Fibroblast of skin of left biceps (primary cell): ENCODE measurements around the gene CTNNA2.
A peak's percentile ranks its signal among the peaks of the same experiment; 100 is the strongest.

Experiments used
- DNase-seq, 2 experiments: peaks; one replicate each; pipeline ENCODE4 v3.0.0-alpha.2; 2013; ENCODE audit warnings: low read depth in 2 of 2

Gene CTNNA2

DNA sequence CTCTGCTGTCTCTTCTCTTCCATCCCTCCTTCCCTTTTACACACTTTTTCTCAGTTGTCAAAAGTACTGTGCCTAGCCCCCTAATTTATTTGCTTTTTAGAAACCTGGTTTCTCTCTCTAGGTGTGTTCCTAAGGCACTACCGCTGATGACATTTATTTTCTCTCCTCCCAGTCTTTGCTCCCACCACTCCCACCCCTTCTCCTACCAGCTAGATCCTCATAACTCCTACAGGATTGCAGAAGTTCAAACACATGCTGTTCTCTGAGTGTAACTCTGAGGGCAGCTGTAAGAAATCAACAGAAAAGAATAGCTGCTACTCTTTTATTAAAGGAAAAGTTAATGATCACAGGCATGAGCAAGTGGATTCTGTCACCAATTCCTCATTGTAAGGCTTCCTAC is 814.0 kb downstream of the CTNNA2 start:
- no peak for DNase-seq

DNA sequence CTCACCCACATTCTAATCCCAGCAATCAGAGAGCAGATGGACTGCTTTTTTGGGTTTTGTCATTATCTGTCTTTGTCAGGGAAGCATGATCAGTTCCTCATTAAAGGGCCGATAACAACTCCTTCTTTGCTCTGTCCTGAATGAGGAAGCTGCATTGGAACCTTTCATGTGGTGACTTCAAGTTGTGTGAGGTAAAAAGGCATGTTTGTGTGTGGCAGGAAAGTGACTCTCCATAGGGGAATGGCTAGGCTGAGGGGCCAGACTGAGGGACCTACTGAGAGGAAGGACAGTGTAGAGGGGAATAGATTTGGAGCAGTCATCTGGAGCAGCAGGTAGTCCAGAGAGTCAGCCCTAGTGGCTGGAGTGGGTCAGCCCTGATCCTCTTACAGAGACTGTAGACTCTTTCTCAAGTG is 815.3 kb downstream of the CTNNA2 start:
- no peak for DNase-seq

DNA sequence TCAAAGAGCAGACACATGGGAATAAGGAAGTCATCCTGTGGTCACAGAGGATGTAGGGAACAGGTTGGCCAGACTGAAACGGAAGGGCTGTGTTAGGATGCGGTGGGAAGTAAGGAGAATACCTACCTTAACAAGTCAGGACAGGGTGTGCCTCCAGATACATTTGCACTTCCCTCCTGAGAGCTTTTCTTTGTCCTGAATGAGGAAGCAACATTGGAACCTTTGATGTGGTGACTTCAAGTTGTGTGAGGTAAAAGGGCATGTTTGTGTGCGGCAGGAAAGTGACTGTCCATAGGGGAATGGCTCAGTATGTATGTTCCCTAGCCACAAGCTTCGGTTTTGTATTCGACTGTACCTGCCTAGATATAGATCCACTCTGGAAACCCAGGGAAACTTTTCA is 816.6 kb downstream of the CTNNA2 start:
- no peak for DNase-seq

DNA sequence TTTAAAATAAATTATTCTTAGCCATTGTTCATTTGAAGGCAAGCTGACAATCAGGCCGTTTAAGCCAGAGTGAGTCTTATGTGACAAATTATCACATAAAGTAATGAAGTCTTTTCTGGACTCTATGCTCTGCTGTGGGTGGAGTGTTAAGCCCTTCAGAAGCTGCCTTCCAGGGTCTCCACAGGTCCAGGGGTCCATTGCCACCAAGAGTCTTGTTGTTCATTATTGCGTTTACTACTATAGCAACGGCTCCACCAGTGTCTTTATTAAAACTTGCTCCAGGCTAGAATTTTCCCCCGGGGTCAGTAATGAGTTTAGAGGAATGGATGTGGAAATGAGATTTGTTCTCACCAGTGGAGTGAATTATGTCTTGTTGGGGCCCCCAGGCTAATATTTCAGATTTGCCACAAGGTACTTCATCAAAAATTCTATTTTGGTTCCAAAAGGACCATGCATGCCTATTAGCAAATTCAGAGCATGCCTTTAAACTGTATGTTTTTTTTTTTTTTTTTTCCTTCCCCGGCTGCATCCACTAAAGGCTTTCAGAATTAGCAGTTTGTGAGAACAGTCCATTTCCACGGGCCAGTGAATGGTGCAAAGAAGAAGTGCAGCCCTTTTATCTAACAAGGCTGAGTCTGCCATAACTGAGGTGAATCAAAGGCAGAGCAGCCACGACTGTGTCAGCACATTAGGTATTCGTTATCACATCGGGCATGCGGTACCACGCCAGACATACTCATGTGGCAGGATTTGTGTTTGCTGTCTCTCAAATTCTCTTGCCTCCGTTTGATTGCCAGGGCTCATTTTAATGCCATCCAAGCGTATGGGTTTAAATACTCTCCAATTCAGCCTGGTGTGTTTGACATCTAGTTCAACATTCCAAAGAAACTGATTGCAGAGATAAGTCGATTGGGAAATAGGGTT is 817.9 kb downstream of the CTNNA2 start:
- no peak for DNase-seq

DNA sequence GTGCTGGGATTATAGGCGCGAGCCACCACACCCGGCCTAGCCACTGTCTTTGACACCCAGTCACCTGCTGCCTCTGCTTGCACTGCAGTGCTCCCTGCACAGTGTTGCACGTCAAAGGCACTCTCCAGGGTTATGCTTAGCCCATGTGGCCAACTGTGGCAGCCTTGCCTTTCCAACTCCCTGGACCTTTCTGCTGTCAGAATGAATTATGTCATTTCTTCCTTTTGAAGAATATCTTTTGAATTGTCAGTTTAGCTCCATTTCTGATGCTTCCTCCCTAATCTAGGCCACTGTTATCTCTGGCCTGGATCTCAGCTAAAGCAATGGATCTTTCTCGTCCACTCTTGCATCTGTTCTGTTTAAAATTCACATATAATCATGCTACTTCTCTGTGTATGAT is 821.0 kb downstream of the CTNNA2 start:
- no peak for DNase-seq

DNA sequence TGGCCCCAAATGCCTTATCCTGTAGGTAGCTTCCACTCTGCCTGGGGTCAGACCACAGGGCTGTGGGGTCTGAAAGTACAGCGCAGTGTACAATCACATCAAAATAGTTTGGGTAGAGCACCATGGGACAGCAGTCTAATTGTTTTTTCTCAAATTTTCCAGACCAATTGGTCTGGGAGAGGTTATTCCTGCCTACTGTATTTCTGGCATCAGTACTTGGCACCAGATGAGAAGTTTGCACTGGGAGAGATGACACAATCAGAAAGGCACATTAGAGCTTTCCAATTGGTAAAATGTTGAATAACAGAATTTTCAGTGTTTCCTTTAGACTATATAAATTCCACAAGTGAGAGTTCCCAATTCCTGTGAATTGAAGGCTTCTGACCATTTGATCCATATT is 822.6 kb downstream of the CTNNA2 start:
- DNase-seq = no peak

DNA sequence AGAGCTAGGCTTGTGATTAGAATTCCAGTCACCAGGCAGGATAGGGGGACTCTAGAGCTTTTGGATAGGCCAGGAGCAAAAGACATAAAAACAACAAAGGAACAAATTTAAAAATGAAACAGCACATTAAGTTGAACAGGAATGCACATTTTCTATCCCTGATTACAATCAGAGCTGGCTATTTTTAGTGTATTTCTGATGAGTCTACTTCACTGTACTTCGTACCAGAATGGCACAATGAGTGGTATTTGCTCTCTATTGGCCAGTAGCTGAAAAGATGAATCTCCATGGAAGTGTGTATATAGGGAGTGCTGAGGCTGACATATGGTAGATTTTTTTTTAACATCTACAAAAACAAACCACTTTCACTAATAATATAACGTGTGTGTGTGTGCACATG is 825.9 kb downstream of the CTNNA2 start:
- DNase-seq = no peak

DNA sequence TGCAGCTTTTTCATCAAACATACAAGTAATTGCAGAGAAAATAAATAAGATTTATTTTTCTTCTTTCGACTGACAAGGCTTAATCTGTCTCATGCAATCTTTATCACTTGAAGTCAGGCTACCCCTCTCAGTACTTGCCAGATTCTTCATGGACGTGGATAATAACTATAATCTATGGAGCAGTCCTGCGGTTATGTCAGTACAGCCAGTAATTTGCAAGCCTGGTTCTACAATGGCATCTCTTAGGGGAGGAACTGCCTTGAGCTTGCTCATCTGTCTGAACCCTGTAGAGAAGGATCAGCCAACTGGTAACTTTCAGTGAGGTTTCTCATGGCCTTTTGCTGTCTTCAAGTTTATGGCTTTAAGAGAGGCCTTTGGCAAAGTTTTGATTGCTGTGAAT is 827.2 kb downstream of the CTNNA2 start:
- no peak for DNase-seq

DNA sequence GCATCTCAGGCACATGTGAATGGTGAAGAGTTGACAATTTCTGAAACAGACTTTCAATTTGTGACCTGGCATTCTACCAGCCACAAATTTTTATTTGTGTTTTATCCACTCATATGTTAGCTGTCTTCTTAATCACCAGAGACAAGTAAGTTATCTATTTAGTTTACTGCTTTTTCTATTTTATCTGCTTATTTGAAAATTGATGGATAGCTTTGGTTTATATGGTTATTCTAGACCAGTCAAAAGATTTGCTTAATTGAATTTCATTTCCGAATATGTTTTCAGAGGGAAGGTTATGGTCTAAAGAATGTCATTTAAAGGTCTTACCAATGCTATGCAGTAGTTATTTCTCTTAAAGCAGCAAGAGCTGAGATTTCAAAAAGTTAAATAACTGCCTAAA is 835.2 kb downstream of the CTNNA2 start:
- DNase-seq = no peak

DNA sequence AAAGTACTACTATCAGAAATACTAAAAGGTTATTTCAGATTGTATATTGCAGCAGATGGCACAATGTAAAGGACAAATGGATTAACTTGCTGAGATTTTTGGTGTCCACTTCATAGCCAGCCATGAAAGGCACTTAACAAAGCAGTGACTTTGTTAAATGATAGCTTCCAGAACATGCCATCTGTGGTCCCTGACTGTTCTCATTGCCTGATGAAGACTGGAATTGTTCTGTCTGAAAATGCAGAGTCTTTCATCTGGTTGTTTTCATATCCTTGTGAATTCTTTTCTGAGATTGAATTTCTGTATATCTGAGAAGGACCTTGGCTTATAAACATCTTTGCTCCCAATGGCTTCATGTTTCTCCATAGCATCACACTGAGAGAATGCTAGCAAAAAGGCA is 836.1 kb downstream of the CTNNA2 start:
- DNase-seq = no peak

DNA sequence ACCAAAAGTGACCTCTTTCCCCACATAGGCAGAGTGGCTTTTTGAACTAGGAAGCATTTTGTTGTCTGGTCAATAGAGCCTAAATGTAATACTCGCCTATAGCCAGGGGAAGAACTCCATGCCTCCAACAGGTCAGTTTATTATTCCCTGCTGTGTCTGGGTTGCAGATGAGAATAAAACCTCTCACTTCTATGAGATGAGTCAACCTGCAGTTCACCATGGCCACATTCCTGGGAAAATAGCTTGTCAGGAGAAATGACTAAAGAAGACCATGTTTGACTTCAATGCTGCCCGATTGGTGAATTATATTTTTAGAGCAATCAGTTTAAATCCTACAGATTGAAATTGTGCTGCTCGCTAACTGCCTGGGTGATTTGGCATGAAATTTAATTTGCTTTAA is 838.4 kb downstream of the CTNNA2 start:
- peak; percentile 13 to 24 for DNase-seq

DNA sequence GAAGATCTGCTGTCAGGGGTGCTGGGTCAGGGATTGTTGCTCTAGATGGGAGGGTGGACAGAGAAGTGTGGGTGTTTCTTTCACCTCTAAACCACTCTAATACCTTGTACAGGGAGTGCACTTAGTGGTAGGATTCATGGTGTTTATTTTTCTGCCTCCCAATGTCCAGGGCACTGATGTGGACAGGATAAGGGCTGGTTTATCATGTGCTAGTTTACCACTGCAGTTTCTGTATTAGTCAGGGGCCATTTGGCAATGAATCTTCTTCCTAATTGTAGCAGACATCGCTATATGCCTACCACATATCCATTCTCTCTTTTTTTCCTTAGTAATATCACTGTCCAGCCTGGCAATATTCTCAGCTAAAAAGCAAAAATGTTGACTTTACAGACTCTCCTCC is 842.0 kb downstream of the CTNNA2 start:
- no peak for DNase-seq

DNA sequence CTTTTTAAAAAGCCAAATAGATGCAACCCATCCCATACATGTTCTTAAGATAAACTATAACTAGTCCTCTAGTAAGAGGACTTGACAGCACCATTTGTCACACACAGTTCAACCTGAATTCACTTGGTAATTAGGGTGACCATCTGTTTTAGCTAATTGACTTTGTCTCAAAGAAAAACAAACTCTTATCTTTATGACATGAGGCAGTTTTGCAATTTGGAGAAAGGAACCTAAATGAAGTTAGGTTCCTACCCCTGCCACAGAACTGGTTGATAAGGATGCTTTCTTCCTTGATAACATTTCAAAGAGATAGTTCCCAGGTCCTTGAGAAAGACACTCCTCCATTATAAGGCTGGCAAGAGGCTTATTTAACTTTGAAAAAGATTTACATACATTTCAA is 849.1 kb downstream of the CTNNA2 start:
- DNase-seq = no peak

DNA sequence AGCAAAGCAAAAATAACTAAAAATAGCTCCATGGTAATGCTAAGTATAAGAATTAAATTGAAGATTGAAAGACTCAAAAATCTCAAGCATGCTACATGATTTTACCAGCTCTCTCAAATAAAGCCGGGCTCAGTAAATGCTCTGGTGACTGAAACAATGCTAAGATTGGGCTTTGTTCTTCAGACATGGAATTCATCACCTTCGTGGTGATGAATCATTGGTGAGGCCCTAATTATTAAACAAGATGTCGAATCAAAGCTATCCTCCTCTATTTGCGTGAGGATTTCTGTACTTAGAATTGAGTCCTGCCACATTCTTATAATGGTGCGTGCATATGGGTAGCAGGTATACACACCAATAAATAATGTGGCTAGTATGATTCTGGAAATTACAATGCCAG is 850.5 kb downstream of the CTNNA2 start:
- DNase-seq = no peak

DNA sequence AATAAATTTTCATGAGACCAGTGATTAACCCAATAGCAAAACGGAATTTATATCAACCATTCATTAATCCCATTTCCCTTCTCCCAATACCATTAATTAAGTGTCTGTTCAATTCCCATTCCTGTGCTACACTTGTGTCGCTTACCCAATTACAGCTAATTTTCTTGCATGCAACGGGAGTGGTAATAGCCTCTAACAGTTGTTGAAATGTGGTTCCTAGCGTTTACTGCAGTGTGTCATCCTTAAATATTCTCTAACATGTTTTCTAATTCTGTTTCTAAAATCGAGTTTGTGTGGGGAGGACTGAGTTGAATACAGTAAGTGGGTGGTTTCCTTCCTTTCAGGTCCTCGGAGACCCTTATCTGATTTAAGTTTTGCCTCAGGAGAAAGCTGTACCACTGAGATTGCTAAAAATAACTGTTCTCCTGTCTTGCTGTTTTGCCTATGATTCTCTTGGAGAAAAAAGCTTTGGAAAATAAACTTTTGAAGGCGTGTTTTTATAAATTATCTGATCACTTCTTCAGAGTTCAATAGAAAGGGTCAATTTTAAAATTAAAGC is 851.0 kb downstream of the CTNNA2 start:
- DNase-seq = no peak

DNA sequence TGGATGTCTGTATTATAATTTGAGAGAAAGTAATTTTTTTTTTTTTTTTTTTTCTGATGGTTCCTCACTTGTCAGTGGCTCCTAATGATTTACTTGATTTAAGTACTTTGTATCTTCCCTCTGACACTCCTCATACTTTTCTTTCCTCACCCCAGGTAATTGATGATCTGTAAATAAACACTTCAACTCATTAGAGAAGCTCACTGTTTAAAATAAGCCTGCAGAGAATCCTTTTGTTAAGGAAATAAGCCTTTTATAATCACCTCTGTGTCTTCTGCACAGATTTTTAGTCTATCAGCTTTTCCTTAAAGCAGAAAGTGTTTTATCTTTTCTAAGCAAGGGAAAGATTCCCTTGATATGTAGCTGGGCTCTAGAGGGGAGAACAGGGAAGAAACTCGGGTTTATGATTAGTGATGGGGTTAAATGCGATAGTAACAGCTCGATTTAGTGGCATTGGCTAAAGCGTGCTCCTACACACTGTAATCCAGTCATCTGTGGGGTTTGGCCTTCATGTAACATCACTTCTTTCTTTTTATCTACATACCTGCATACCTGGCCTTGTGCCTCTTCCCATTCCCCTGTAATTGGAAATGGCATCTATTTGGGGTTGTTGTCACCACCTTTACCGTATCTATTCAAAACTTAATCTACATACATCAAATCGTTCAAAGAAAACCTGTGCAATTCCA is 851.8 kb downstream of the CTNNA2 start:
- no peak for DNase-seq

DNA sequence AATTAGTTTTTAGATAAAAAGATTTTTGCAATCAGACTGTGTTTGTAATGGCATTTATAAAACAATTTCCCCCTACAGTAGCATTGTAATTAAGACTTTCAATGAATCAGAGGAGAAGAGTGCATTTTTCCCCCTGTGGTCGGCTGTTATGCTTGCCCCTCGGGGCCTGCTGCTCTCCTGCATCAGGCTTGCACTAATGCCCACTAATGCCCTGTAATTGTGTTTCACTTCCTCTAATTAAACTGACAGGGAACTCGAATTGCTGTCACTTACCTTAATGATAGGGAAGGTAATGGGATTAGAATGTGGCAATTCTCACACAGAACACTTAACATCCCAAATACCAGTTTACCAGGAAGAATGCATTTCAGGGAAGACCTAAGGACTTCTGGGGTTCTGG is 852.9 kb downstream of the CTNNA2 start:
- no peak for DNase-seq

DNA sequence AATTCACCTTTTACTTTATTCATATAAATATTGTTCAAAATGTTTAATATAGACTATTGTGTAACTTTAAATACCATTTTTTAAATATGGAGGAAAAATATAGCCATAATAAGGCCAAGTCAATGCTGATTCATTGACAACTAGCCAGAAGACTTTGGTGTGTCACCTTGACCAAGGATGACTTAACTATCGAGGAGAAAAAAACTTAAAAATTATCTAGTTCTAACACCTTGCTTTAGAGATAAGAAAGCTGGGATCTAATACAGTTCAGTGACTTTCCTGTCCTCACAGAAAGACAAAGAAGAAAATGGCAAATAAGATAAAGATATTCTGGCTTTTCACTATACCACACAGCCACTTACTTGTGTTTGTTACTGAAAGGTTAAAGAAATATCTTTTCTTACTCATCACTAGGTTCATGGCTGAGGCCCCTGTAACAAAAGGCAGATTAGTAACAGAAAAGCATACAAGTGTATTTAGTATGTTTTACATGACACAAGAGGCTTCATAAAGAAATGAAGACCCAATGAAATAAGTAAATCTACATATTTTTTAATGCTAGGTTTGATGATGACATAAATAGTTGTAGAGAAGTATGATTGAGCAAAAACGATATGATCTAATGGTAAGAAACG is 857.6 kb downstream of the CTNNA2 start:
- no peak for DNase-seq

DNA sequence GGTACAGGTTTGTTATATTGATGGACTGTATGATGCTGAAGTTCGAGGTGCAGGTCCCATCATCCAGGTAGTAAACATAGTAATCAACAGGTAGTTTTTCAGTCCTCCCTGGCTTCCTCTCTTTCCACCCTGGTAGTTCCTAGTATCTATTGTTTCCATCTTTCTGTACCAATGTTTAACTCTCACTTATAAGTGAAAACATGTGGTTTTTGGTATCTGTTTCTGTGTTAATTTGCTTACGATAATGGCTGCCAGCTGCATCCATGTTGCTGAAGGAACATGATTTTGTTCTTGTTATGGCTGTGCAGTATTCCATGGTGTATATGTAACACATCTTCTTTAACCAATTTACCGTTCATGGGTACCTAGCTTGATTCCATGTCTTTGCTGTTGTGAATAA is 861.3 kb downstream of the CTNNA2 start:
- no peak for DNase-seq

DNA sequence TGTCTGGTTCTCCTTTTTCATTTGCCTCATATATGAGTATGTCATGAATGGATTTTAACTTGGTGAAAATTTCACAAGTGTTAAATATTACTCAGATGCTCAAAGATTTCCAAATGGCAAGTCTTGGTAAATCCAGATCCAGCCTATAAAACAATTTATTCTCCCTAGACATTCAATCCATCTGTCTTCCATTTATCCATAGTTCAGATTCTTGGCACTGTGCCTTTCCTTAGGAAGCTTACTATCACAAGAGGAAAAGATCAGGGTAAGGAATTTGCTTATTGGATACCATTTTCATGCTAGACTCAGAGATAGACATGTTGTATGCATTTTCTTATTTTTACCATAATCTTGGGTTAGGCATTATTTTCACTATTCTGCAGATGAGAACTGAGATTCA is 864.2 kb downstream of the CTNNA2 start:
- peak; percentile 85 to 90 for DNase-seq

DNA sequence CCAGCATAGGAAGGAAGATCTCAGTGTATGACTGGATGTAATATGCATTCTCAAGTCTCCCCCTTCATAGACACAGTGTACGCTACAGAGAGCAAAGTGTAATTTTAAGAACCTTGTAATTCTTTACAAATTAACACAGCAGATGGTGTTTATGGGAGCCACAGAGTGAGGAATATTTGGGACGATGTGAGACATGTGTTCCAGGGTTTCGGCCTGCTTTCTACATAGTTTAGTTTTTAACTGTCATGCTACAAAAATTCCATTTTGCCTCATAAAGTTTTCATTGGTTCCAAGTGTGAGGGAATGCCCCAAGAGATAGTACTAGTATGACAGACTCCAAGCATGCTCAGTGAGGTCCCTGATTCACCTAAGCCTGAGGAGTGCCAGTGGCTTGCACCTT is 867.9 kb downstream of the CTNNA2 start:
- peak; percentile 52 to 65 for DNase-seq

DNA sequence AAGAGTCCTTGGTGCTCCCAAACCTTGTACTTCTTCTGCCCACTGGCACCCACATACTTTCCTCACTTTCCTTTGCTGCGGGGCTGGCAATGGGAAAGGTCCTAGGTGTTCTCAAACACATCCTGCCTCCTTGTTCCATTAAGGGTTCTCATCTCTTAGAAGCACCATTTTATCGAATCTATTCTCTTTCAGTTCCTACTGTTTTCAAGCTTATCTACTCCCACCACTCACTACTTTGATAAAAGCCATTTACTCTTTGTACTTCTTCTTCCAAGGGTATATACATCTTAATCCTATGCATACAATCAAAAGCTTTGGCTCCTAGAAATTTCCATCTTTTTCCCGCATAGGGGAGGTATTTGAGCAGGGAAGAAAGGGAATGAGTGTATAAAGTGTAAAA is 868.8 kb downstream of the CTNNA2 start:
- no peak for DNase-seq

DNA sequence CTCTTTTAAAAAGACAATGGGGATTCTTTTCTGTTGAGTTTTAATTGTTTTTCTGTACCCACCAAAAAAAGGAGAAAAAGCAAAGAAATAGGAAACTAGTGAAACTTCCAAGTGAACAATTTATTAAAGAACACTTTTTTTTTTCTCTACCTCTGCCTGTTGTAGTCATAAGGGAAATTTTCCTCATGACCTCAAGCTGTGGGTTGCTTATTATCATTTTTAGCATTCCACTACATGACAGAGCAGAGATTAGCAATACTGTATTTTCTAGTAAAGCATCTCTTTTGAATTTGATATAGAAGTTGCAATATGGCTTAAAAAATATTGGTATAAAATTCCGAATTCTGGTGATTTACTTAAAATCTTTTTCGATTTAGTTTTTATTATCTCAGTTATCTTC is 879.6 kb downstream of the CTNNA2 start:
- DNase-seq = peak; percentile 28 to 36
